BLaER1 (cell line): Measurements from ENCODE around the gene APBA2.

Source experiments
- H3K27ac ChIP-seq: shearing (Covaris generic); formaldehyde crosslinking; 2 replicates; pipeline ENCODE4 v1.8.1; 2022
- H3K27me3 ChIP-seq: shearing (Covaris generic); formaldehyde crosslinking; 2 replicates; pipeline ENCODE4 v1.8.1; 2022
- H3K36me3 ChIP-seq: shearing (Covaris generic); formaldehyde crosslinking; 2 replicates; pipeline ENCODE4 v1.8.1; 2022
- H3K4me1 ChIP-seq: shearing (Covaris generic); formaldehyde crosslinking; 2 replicates; pipeline ENCODE4 v1.8.1; 2022
- H3K4me2 ChIP-seq: shearing (Covaris generic); formaldehyde crosslinking; 2 replicates; pipeline ENCODE4 v1.8.1; 2022
- H3K4me3 ChIP-seq: shearing (Covaris generic); formaldehyde crosslinking; 2 replicates; pipeline ENCODE4 v1.8.1; 2022
- H3K9ac ChIP-seq: shearing (Covaris generic); formaldehyde crosslinking; 2 replicates; pipeline ENCODE4 v1.8.1; 2022
- H3K9me3 ChIP-seq: shearing (Covaris generic); formaldehyde crosslinking; 2 replicates; pipeline ENCODE4 v1.8.1; 2022
- H4K20me1 ChIP-seq: shearing (Covaris generic); formaldehyde crosslinking; 2 replicates; pipeline ENCODE4 v1.8.1; 2022
- Cebpa-rat ChIP-seq: shearing (Covaris generic); IDR thresholded peaks from 2 replicates; pipeline ENCODE4 v1.8.1; 2022

The APBA2 gene

GRCh38 chr15:29114221-29115092 is 228.7 kb downstream of the APBA2 start:
- Histone ChIP-seq H3K4me2 (peak overlapping the region; percentile 98), H4K20me1 (no peaks in the 10 kb centered on the region), H3K9me3 (no peaks in the 10 kb centered on the region), H3K9ac (no peak overlapping the region), H3K36me3 (no peaks in the 10 kb centered on the region), H3K27ac (no peak overlapping the region), H3K4me3 (no peak overlapping the region), H3K27me3 (no peaks in the 10 kb centered on the region), H3K4me1 (peaks cover 14% of the 10 kb centered on the region)
- no peak for TF ChIP-seq Cebpa-rat

- peak overlapping the region; percentile 69 for H3K4me3 ChIP-seq
- H3K9me3 ChIP-seq: no peaks in the 10 kb centered on the region
- no peak for TF ChIP-seq Cebpa-rat
- no peaks in the 10 kb centered on the region for H4K20me1 ChIP-seq
- peak overlapping the region; percentile 77 for H3K9ac ChIP-seq
- peak overlapping the region; percentile 74 for H3K27ac ChIP-seq
- H3K27me3 ChIP-seq: no peaks in the 10 kb centered on the region
- H3K4me2 ChIP-seq: peak overlapping the region; percentile 98
- H3K36me3 ChIP-seq: no peaks in the 10 kb centered on the region
- H3K4me1 ChIP-seq: peaks cover 11% of the 10 kb centered on the region
Observed at GRCh38 chr15:29115093-29115991, 229.6 kb downstream of the APBA2 start.

- Histone ChIP-seq H3K4me2 (no peak overlapping the region), H3K27ac (no peak overlapping the region)
- TF ChIP-seq Cebpa-rat: no peak
Observed at GRCh38 chr15:29116970-29117700, 231.4 kb downstream of the APBA2 start.

DNA sequence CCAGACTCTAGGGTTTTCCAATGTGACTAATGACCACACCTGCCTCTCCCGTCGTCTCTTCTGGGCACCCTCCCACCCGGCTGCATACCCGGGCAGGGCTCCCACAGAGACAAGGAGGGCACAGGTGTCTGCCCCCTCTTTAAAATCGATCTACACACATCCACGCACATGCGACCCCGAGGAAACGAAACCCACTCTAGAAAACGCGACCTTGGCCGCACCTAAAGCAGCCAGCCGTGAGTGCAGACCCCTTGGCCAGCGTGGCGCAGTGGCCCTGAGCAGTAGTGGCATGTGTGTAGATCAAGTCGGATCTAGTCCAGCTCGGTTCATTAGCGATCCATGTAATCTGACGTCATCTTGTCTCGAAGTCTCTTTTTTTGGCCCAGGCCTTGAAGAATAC is 232.0 kb downstream of the APBA2 start:
- H3K36me3 ChIP-seq: no peaks in the 10 kb centered on the region
- H3K9me3 ChIP-seq: no peaks in the 10 kb centered on the region

More at GRCh38 chr15:29116970-29117700, 231.4 kb downstream of the APBA2 start:
- no peaks in the 10 kb centered on the region for H3K27me3 ChIP-seq
- H3K36me3 ChIP-seq: no peaks in the 10 kb centered on the region
- no peaks in the 10 kb centered on the region for H3K9me3 ChIP-seq
- no peaks in the 10 kb centered on the region for H4K20me1 ChIP-seq
- no peak overlapping the region for H3K9ac ChIP-seq
- H3K4me3 ChIP-seq: no peak overlapping the region
- H3K4me1 ChIP-seq: peaks cover 26% of the 10 kb centered on the region

DNA sequence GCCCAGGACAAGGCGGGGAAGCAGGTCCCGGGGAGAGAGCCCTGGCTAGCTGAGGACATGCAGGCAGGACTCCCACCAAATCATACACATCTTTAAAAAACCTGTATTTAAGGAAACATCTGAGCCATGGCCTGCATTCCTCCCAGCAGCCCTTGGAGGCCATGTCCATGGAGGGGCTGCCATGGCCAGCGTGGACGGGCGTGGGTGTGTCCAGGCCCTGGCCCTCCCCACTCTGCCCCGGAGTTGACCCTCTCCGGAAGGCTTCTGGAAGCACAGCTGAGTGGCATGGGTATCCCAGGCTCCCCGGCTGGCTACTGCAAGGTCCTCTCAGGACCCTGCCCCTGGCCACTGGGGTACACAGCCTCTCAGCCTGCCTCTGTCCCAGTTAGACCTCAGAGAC is 234.1 kb downstream of the APBA2 start:
- no peaks in the 10 kb centered on the region for H4K20me1 ChIP-seq
- no peak overlapping the region for H3K4me3 ChIP-seq
- no peak for TF ChIP-seq Cebpa-rat
- no peak overlapping the region for H3K27ac ChIP-seq
- H3K9ac ChIP-seq: no peak overlapping the region
- no peak overlapping the region for H3K4me2 ChIP-seq
- H3K36me3 ChIP-seq: no peaks in the 10 kb centered on the region
- peaks cover 47% of the 10 kb centered on the region for H3K4me1 ChIP-seq
- no peaks in the 10 kb centered on the region for H3K27me3 ChIP-seq
- no peaks in the 10 kb centered on the region for H3K9me3 ChIP-seq

More for the DNA sequence above, 232.0 kb downstream of the APBA2 start:
- no peak for TF ChIP-seq Cebpa-rat
- Histone ChIP-seq H3K9ac (no peak overlapping the region), H3K27me3 (no peaks in the 10 kb centered on the region), H3K4me2 (no peak overlapping the region), H3K4me3 (no peak overlapping the region), H3K27ac (no peak overlapping the region), H3K4me1 (peaks cover 33% of the 10 kb centered on the region), H4K20me1 (no peaks in the 10 kb centered on the region)

DNA sequence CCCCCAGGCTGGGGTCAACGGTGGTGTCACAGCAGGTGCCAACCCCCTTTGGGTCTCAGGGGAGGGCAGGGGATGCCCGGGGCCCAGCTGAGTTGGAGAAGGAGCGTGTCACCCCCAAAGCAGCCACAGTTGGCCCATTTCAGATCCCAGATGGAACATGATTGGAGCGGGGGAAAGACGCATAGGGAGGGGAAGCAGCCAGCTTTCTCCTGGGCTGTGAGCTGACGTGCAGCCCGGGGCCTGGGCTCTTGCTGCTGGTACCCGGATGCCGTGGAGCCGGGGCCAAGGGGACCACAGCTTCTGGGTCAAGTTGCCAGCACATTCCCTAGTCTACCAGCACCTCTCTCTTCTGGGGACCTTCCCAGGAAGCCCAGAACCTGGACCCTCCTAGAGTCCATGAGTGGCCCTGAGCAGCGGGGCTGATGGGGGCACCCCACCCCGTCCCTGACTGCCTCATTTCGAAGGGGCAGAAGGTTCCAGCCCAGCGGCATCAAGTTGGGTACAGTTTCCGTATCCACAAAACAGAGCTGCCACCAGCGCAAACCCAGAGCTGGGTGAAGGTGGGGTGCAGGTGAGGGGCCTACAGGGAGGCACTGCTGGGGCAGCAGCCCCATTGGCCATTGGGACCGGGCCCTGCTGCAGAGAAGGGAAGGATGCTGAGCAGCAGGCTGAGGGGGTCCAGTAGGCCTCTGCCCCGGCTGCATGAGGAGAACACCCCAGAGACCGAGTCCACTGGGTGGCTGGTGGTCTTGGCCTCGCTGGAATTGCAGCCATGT is 235.0 kb downstream of the APBA2 start:
- Histone ChIP-seq H3K27me3 (no peaks in the 10 kb centered on the region), H4K20me1 (no peaks in the 10 kb centered on the region), H3K36me3 (no peaks in the 10 kb centered on the region), H3K4me1 (peaks cover 44% of the 10 kb centered on the region), H3K9me3 (no peaks in the 10 kb centered on the region), H3K4me2 (peak overlapping the region; percentile 24; the same call in 1 of the 2 replicates), H3K9ac (no peak overlapping the region), H3K4me3 (no peak overlapping the region), H3K27ac (no peak overlapping the region)
- TF ChIP-seq Cebpa-rat: no peak

GRCh38 chr15:29121369-29121656 is 235.5 kb downstream of the APBA2 start:
- Histone ChIP-seq H3K4me3 (no peak overlapping the region), H3K9me3 (no peaks in the 10 kb centered on the region), H3K36me3 (no peaks in the 10 kb centered on the region), H3K27me3 (no peaks in the 10 kb centered on the region), H4K20me1 (no peaks in the 10 kb centered on the region), H3K4me2 (no peak overlapping the region), H3K4me1 (peaks cover 41% of the 10 kb centered on the region), H3K9ac (no peak overlapping the region), H3K27ac (no peak overlapping the region)
- TF ChIP-seq Cebpa-rat: no peak

- H3K27me3 ChIP-seq: no peaks in the 10 kb centered on the region
- no peak for TF ChIP-seq Cebpa-rat
- H3K9ac ChIP-seq: no peak overlapping the region
- no peaks in the 10 kb centered on the region for H3K36me3 ChIP-seq
- no peaks in the 10 kb centered on the region for H3K9me3 ChIP-seq
- H4K20me1 ChIP-seq: no peaks in the 10 kb centered on the region
- peaks cover 45% of the 10 kb centered on the region for H3K4me1 ChIP-seq
- H3K4me3 ChIP-seq: no peak overlapping the region
- H3K4me2 ChIP-seq: peak overlapping the region; percentile 60; the same call in 1 of the 2 replicates
- no peak overlapping the region; the same call in 1 of the 2 replicates for H3K27ac ChIP-seq
Observed at GRCh38 chr15:29121907-29122306, 236.1 kb downstream of the APBA2 start.

GRCh38 chr15:29122506-29122905 is 236.7 kb downstream of the APBA2 start:
- peak overlapping the region; percentile 60 for H3K4me2 ChIP-seq
- H3K27me3 ChIP-seq: no peaks in the 10 kb centered on the region
- H3K9me3 ChIP-seq: no peaks in the 10 kb centered on the region
- H3K36me3 ChIP-seq: no peaks in the 10 kb centered on the region
- peaks cover 51% of the 10 kb centered on the region for H3K4me1 ChIP-seq
- no peak overlapping the region for H3K9ac ChIP-seq
- H3K4me3 ChIP-seq: no peak overlapping the region
- H3K27ac ChIP-seq: peak overlapping the region; percentile 35; the same call in 1 of the 2 replicates
- no peaks in the 10 kb centered on the region for H4K20me1 ChIP-seq
- TF ChIP-seq Cebpa-rat: no peak
